WTC11 (cell line): Measurements from ENCODE around the gene WAC. TPM values are rescaled to one million over a fixed set of nuclear protein-coding genes. Genes with fewer than 3 reads are reported as not detected.

Source experiments
- ATAC-seq: fragments of 200-7000 bp; cut with Tn5 transposase; 2 replicates; pipeline ENCODE4 v1.10.0; 2021; ENCODE audit warnings: mild to moderate bottlenecking, moderate library complexity
- CTCF ChIA-PET: fragments of 300-600 bp; sonication (Branson Sonifier 250); formaldehyde crosslinking; loops from one replicate; lab custom pipeline; 2021; ENCODE audit warnings: antibody characterized with exemption; lab: Charles Lee
- POLR2A ChIA-PET: fragments of 350-600 bp; sonication (Branson Sonifier 250); formaldehyde crosslinking; loops from one replicate; lab custom pipeline; 2021; ENCODE audit warnings: antibody characterized with exemption; lab: Charles Lee
- DNase-seq: peaks from one replicate; pipeline ENCODE4 v3.0.0; 2021; ENCODE audit warnings: low spot score
- H3K27ac Mint-ChIP-seq: 2 replicates; pipeline ENCODE4 v1.8.0; 2021; ENCODE audit warnings: mixed read lengths
- H3K27me3 Mint-ChIP-seq: 2 replicates; pipeline ENCODE4 v1.8.0; 2021; ENCODE audit warnings: low read depth, mild to moderate bottlenecking, moderate library complexity, mixed read lengths
- H3K36me3 Mint-ChIP-seq: 2 replicates; pipeline ENCODE4 v1.8.0; 2021; ENCODE audit warnings: mixed read lengths
- H3K4me1 Mint-ChIP-seq: 2 replicates; pipeline ENCODE4 v1.8.0; 2022; ENCODE audit warnings: mixed read lengths
- H3K4me3 Mint-ChIP-seq: 2 replicates; pipeline ENCODE4 v1.8.0; 2021; ENCODE audit warnings: mild to moderate bottlenecking, moderate library complexity, mixed read lengths
- H3K9me3 Mint-ChIP-seq: 2 replicates; pipeline ENCODE4 v1.8.0; 2021; ENCODE audit warnings: mixed read lengths
- ARID4B ChIP-seq: sonication (generic); formaldehyde crosslinking; IDR thresholded peaks from 2 replicates; pipeline ENCODE4 v1.8.0; 2023; ENCODE audit warnings: missing genetic modification reagents, mild to moderate bottlenecking, borderline replicate concordance
- ATF1 ChIP-seq: sonication (generic); formaldehyde crosslinking; IDR thresholded peaks from 2 replicates; pipeline ENCODE4 v1.8.1; 2023; ENCODE audit warnings: mild to moderate bottlenecking, moderate library complexity, missing genetic modification reagents
- ATF6 ChIP-seq: sonication (generic); formaldehyde crosslinking; IDR thresholded peaks from 2 replicates; pipeline ENCODE4 v1.8.1; 2023; ENCODE audit warnings: mild to moderate bottlenecking, missing genetic modification reagents
- CREB1 ChIP-seq: sonication (generic); formaldehyde crosslinking; IDR thresholded peaks from 2 replicates; pipeline ENCODE4 v1.8.0; 2023; ENCODE audit warnings: mild to moderate bottlenecking, missing genetic modification reagents
- CREM ChIP-seq: sonication (generic); formaldehyde crosslinking; IDR thresholded peaks from 2 replicates; pipeline ENCODE4 v1.8.1; 2022; ENCODE audit warnings: mild to moderate bottlenecking, missing genetic modification reagents, moderate library complexity
- CTCF ChIP-seq: fragments of 200-600 bp; IDR thresholded peaks from 2 replicates; pipeline ENCODE4 v1.8.0; 2022; ENCODE audit warnings: antibody characterized with exemption
- EMX1 ChIP-seq: fragments of 250-450 bp; sonication (Bioruptor Pico); IDR thresholded peaks from 2 replicates; pipeline ENCODE4 v1.8.0; 2021; ENCODE audit warnings: mild to moderate bottlenecking
- GABPB1 ChIP-seq: sonication (generic); formaldehyde crosslinking; IDR thresholded peaks from 2 replicates; pipeline ENCODE4 v1.8.1; 2023; ENCODE audit warnings: mild to moderate bottlenecking, missing genetic modification reagents
- GRHL2 ChIP-seq: fragments of 250-450 bp; sonication (Bioruptor Pico); IDR thresholded peaks from 2 replicates; pipeline ENCODE4 v1.8.0; 2022; ENCODE audit warnings: mild to moderate bottlenecking, moderate library complexity; ENCODE audit not compliant: insufficient replicate concordance, severe bottlenecking
- GTF2I ChIP-seq: fragments of 250-450 bp; sonication (Bioruptor Pico); conservative IDR thresholded peaks from 2 replicates; pipeline ENCODE4 v1.4.0; 2021; ENCODE audit warnings: mild to moderate bottlenecking
- HMGA2 ChIP-seq: fragments of 250-450 bp; sonication (Bioruptor Pico); IDR thresholded peaks from 2 replicates; pipeline ENCODE4 v1.4.0; 2021; ENCODE audit warnings: mild to moderate bottlenecking, moderate library complexity
- JAZF1 ChIP-seq: fragments of 250-450 bp; sonication (Bioruptor Pico); IDR thresholded peaks from 2 replicates; pipeline ENCODE4 v1.9.0; 2021; ENCODE audit warnings: moderate library complexity, mild to moderate bottlenecking, inconsistent platforms
- MAX ChIP-seq: sonication (generic); formaldehyde crosslinking; IDR thresholded peaks from 2 replicates; pipeline ENCODE4 v1.8.0; 2022; ENCODE audit warnings: mild to moderate bottlenecking, missing genetic modification reagents
- NFATC4 ChIP-seq: fragments of 250-450 bp; sonication (Bioruptor Pico); IDR thresholded peaks from 2 replicates; pipeline ENCODE4 v1.9.0; 2021; ENCODE audit warnings: mild to moderate bottlenecking
- RELA ChIP-seq: sonication (generic); formaldehyde crosslinking; IDR thresholded peaks from 2 replicates; pipeline ENCODE4 v1.8.1; 2022; ENCODE audit warnings: missing genetic modification reagents, mild to moderate bottlenecking, borderline replicate concordance
- SP1 ChIP-seq: sonication (generic); formaldehyde crosslinking; conservative IDR thresholded peaks from 2 replicates; pipeline ENCODE4 v1.8.1; 2022; ENCODE audit warnings: missing genetic modification reagents
- ZNF263 ChIP-seq: sonication (generic); formaldehyde crosslinking; IDR thresholded peaks from 2 replicates; pipeline ENCODE4 v1.8.1; 2022; ENCODE audit warnings: low read depth, mild to moderate bottlenecking, moderate library complexity, missing genetic modification reagents
- ZNF423 ChIP-seq: fragments of 250-450 bp; sonication (Bioruptor Pico); IDR thresholded peaks from 2 replicates; pipeline ENCODE4 v2.1.2; 2022; ENCODE audit warnings: mild to moderate bottlenecking, moderate library complexity
- total RNA-seq: library from RNA; stranded (reverse); gene quantifications from 3 replicates; pipeline ENCODE4 v1.2.3, GENCODE V29; 2021

The WAC gene
- total RNA-seq, 1 experiment from 2014 or later, result 108 TPM

GRCh38 chr10:28640551-28640950, 107.6 kb downstream of the WAC start (continued):
- TF ChIP-seq ARID4B (no peak), CTCF (no peak), ZNF423 (CRISPR knock-in tag) (no peak), GABPB1 (no peak), SP1 (CRISPR knock-in tag) (no peak), JAZF1 (CRISPR knock-in tag) (no peak)

GRCh38 chr10:28644647-28645046, 111.7 kb downstream of the WAC start:
- POLR2A ChIA-PET, result no interaction called here
- no peak for ATAC-seq
- Mint-ChIP-seq H3K9me3 (peaks cover 14% of the 10 kb centered on the region), H3K36me3 (no peaks in the 10 kb centered on the region), H3K4me3 (no peak overlapping the region), H3K27me3 (no peaks in the 10 kb centered on the region), H3K4me1 (no peaks in the 10 kb centered on the region), H3K27ac (no peak overlapping the region)
- TF ChIP-seq CTCF (no peak), ATF1 (CRISPR knock-in tag) (no peak), GRHL2 (CRISPR knock-in tag) (no peak), SP1 (CRISPR knock-in tag) (no peak), CREM (no peak)
- CTCF ChIA-PET, result no interaction called here
- DNase-seq, result no peak

- Mint-ChIP-seq H3K4me1 (no peaks in the 10 kb centered on the region), H3K27ac (no peak overlapping the region), H3K36me3 (no peaks in the 10 kb centered on the region), H3K27me3 (no peaks in the 10 kb centered on the region), H3K4me3 (no peak overlapping the region), H3K9me3 (peaks cover 10% of the 10 kb centered on the region)
- ATAC-seq (no peak), DNase-seq (no peak)
- ChIA-PET POLR2A (no interaction called here), CTCF (interaction anchor here (2.4 kb wide), 1 partner anchor 12 kb away, joined by 7 read pairs; no protein-coding TSS in a partner anchor)
- TF ChIP-seq RELA (CRISPR knock-in tag), result no peak
- no peak for TF ChIP-seq GTF2I
- no peak for TF ChIP-seq CREB1 (CRISPR knock-in tag)
- TF ChIP-seq ZNF263 (CRISPR knock-in tag), result no peak
- no peak for TF ChIP-seq NFATC4
- TF ChIP-seq MAX (CRISPR knock-in tag), result no peak
- no peak for TF ChIP-seq ARID4B
- TF ChIP-seq HMGA2, result no peak
- no peak for TF ChIP-seq EMX1 (CRISPR knock-in tag)
- TF ChIP-seq ATF6, result no peak
These were observed 119.2 kb downstream of the WAC start for GRCh38 chr10:28652106-28652505.
